AG04449 (cell line): ENCODE data around the gene TNFSF13B.
"Not testable (repeated sequence)": the region's sequence is repeated elsewhere in the genome, so short reads cannot be mapped to it uniquely, and the experiment has no call there.

Source experiments
- CTCF ChIA-PET: fragments of 350-600 bp; formaldehyde crosslinking; extraction: SDS; loops from one replicate; lab custom pipeline; 2021; ENCODE audit warnings: antibody characterized with exemption; lab: Yijun Ruan, JAX
- POLR2A ChIA-PET: fragments of 400-600, 350-600 bp; formaldehyde crosslinking; extraction: SDS; loops from one replicate; lab custom pipeline; 2020; ENCODE audit warnings: antibody characterized with exemption, inconsistent platforms; lab: Yijun Ruan, JAX
- DNase-seq: peaks from one replicate; pipeline ENCODE4 v3.0.0-alpha.2; 2010; ENCODE audit warnings: low read depth, low spot score
- H3K4me3 ChIP-seq: 2 replicates; pipeline ENCODE4 v1.5.1; 2011; ENCODE audit warnings: low read depth, mild to moderate bottlenecking, control low read depth, low read length
- TF ChIP-seq, protein P1 (sequence below): IDR thresholded peaks from one replicate; pipeline ENCODE4 v1.5.1; 2011; ENCODE audit warnings: mild to moderate bottlenecking, moderate library complexity, low read length, control low read depth, inconsistent platforms; ENCODE audit not compliant: insufficient read depth; ENCODE audit errors: missing control alignments

TNFSF13B gene

DNA sequence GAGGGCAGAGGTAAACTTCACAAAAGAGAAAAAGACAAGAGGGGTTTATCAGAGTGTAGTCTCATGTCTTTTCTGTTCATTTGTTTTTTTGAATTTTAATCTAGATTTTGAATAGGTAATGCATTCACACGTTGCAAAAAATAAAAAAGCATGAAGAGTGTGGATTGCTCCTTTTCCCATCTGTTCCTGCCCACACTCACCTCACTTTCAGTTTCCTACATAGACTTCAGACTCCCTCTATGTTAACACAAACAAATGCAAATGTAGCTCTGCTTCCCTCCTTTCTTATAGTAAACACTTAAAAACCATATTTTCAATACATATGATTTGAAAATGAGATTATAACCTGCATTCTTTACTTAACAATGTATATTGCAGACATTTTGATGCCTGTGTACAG, 20.3 kb downstream of the TNFSF13B start:
- TF ChIP-seq, protein P1, sequence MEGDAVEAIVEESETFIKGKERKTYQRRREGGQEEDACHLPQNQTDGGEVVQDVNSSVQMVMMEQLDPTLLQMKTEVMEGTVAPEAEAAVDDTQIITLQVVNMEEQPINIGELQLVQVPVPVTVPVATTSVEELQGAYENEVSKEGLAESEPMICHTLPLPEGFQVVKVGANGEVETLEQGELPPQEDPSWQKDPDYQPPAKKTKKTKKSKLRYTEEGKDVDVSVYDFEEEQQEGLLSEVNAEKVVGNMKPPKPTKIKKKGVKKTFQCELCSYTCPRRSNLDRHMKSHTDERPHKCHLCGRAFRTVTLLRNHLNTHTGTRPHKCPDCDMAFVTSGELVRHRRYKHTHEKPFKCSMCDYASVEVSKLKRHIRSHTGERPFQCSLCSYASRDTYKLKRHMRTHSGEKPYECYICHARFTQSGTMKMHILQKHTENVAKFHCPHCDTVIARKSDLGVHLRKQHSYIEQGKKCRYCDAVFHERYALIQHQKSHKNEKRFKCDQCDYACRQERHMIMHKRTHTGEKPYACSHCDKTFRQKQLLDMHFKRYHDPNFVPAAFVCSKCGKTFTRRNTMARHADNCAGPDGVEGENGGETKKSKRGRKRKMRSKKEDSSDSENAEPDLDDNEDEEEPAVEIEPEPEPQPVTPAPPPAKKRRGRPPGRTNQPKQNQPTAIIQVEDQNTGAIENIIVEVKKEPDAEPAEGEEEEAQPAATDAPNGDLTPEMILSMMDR, result no peak
- ChIA-PET CTCF (no interaction called here), POLR2A (no interaction called here)
- DNase-seq, result no peak
- H3K4me3 ChIP-seq, result no peak overlapping the region

DNA sequence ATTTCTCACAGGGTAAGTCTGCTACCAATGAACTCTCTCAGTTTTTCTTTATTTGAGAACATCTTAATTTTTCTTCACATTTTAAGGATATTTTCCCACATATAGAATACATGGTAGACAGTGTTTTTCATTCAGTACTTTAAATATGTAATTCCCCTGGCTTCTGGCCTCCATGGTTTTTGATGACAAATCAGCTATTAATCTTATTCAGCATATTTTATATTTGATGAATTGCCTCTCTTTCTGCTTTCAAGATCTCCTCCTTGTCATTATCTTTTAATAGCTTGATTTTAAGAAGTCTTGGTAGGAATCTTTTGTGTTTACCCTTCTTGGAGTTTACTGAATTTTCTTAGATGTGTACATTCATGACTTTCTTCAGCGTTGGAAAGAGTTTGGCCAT, 27.6 kb downstream of the TNFSF13B start:
- ChIA-PET POLR2A (no interaction called here), CTCF (no interaction called here)
- TF ChIP-seq, protein P1, result no peak
- DNase-seq, result no peak
- no peak overlapping the region for H3K4me3 ChIP-seq

DNA sequence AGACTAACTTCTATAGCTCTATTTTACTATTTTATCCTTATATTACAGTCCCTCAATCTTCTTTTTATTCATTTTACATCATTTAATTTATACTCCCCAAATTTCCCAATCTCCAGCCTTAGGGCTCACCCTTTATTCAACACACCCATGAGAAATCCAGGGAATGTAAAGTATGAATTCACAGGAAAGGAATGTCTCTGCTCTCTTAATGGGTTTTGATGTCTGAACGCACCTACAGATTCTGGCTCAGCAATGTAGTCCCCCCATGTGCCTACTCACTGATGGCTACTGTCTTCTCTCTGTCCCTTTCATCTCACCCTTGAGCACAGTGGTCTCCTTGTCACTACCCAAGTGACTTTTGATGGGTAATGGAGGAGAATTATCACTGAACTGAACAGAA, 32.8 kb downstream of the TNFSF13B start:
- ChIA-PET CTCF (no interaction called here), POLR2A (no interaction called here)
- no peak for DNase-seq
- H3K4me3 ChIP-seq, result no peak overlapping the region
- TF ChIP-seq, protein P1, result no peak

DNA sequence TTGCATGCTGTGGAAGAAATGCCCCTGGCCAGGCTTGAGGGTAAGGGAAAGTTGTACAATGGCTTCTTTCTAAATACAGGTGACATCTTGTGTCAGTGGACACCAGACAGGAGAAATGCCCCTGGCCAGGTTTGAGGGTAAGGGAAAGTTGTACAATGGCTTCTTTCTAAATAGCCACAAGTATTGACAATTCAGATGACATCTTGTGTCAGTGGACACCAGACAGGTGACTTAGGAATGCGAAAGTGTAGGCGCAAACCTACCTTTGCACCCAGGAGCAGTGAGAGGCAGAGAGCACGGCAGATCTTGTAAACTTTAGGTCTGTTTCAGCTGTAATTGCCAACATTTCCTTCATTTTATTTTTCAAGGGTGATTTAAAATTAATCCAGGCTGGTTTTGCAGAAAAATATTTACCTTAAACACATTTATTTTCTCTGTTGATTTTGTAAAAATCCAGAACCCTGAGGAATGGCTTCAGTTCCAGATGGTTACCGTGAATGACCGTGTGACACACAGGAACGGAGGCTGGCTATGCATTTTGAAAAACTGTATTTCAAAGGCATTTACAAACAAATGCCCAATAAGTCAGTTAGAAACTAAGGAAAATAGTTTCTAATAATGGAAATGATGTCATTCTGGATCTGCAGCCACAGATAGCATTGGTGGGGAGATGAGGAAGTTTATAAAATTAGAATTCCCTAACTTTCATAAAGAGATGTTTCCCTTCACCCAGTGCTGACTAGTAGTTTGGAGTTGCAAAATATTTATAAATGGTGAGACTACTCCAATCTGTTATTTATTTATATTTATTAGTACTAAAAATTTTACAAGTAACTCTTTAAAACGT, 34.9 kb downstream of the TNFSF13B start:
- POLR2A ChIA-PET, result no interaction called here
- CTCF ChIA-PET, result no interaction called here
- no peak overlapping the region for H3K4me3 ChIP-seq
- no peak for DNase-seq
- TF ChIP-seq, protein P1, result no peak

DNA sequence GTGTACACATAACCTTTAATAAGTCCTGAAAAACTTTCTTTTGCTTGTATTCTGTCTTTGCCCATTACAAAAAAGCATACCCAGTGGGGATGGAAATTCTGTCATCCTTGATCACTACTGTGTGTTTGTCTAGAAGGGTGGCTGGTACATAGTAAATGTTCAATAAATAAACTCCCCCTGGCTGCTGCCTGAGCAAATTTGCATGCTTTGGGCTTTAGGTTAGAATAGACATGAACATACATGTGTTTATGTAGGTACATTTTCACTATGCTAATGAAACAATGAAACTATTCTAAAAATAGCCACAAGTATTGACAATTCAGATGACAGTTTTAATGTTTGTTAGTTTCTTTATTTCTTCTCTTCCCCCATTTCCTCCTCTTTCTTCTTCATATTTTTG, 36.1 kb downstream of the TNFSF13B start:
- no peak overlapping the region for H3K4me3 ChIP-seq
- TF ChIP-seq, protein P1, result no peak
- ChIA-PET POLR2A (no interaction called here), CTCF (no interaction called here)
- DNase-seq, result no peak

DNA sequence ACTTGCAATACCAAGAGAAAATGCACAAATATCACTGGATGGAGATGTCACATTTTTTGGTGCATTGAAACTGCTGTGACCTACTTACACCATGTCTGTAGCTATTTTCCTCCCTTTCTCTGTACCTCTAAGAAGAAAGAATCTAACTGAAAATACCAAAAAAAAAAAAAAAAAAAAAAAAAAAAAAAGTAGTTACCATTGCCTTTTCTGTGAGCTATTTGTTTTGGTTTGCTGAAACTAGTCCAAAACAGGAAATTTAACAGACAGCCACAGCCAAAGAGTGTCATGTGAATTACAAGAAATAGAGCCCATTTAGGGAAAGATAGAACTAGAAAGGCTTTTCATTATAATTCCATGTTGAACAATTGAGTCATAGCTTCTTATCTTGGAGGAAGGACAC, 37.3 kb downstream of the TNFSF13B start:
- no peak overlapping the region for H3K4me3 ChIP-seq
- CTCF ChIA-PET, result no interaction called here
- TF ChIP-seq, protein P1, result no peak
- no peak for DNase-seq
- POLR2A ChIA-PET, result no interaction called here

DNA sequence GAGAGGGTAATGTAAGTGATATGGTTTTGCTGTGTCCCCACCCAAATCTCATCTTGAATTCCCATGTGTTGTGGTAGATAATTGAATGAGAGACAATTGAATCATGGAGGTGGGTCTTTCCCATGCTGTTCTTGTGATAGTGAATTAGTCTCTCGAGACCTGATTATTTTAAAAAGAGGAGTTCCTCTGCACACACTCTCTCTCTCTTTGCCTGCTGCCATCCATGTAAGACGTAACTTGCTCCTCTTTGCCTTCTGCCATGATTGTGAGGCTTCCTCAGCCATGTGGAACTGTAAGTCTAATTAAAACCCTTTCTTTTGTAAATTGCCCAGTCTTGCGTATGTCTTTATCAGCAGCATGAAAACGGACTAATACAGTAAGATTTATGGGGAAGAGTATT, 42.1 kb downstream of the TNFSF13B start:
- CTCF ChIA-PET, H3K4me3 ChIP-seq, POLR2A ChIA-PET, DNase-seq: not testable (repeated sequence)
